ENCODE measurements around the gene TTN. TPM values are rescaled to one million over a fixed set of nuclear protein-coding genes. Genes with fewer than 3 reads are reported as not detected.

Gene TTN
- total RNA-seq, 1 experiment from 2014 or later = 1.1 TPM

DNA sequence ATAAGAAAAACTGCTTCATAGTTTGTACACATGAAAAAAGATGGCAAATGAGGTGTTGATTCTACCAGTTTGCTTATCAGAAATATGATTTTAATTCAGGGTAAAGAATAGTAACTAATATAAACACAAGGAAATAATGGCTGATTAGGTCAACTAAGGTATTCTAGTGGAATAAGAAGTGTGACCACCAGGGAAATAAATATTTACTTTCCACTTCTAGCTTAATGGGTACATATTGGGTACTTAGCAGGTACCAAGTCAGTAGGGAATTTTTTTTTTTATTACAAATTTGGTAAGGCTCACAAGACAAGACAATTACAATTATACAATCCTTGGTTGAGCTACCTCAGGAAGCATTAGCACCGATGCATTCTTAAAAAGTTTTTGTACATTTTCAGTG, 191.3 kb downstream of the TTN start:
- DNase-seq (no peak), ATAC-seq (no peak)
- TF ChIP-seq, protein P1, sequence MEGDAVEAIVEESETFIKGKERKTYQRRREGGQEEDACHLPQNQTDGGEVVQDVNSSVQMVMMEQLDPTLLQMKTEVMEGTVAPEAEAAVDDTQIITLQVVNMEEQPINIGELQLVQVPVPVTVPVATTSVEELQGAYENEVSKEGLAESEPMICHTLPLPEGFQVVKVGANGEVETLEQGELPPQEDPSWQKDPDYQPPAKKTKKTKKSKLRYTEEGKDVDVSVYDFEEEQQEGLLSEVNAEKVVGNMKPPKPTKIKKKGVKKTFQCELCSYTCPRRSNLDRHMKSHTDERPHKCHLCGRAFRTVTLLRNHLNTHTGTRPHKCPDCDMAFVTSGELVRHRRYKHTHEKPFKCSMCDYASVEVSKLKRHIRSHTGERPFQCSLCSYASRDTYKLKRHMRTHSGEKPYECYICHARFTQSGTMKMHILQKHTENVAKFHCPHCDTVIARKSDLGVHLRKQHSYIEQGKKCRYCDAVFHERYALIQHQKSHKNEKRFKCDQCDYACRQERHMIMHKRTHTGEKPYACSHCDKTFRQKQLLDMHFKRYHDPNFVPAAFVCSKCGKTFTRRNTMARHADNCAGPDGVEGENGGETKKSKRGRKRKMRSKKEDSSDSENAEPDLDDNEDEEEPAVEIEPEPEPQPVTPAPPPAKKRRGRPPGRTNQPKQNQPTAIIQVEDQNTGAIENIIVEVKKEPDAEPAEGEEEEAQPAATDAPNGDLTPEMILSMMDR (conservative IDR thresholded peaks at IDR 0.05; ENCODE audit: low read depth, low read length) = no peak
- no peak for TF ChIP-seq EZH2 (IDR thresholded peaks at IDR 0.05; ENCODE audit: low read length, unreplicated experiment)
- TF ChIP-seq EZH2phosphoT487 (IDR thresholded peaks at IDR 0.05; ENCODE audit: borderline replicate concordance, low read length) = no peak
- POLR2A ChIA-PET (ENCODE audit: unreplicated experiment) = no interaction called here
- H3K4me2 ChIP-seq (ENCODE audit: low read length) = no peak overlapping the region
- no peaks in the 10 kb centered on the region for H4K20me1 ChIP-seq (ENCODE audit: low read length)
- H3K27ac ChIP-seq (ENCODE audit: low read length) = no peak overlapping the region
- CTCF ChIA-PET = no interaction called here
- no peaks in the 10 kb centered on the region for H3K4me1 ChIP-seq (ENCODE audit: insufficient read depth, low read length)
- no peaks in the 10 kb centered on the region for H3K9me2 ChIP-seq (replicated peaks; ENCODE audit: low read length)
- BruUV-seq (replicated peaks) = no TSS peak
- H3K27me3 ChIP-seq (ENCODE audit: low read length) = peaks cover 17% of the 10 kb centered on the region; the same call in 1 of the 2 replicates
- H3K9me3 ChIP-seq (ENCODE audit: low read length) = no peaks in the 10 kb centered on the region
- H3K9ac ChIP-seq (ENCODE audit: low read length) = no peak overlapping the region
- no peak overlapping the region for H3K4me3 ChIP-seq (ENCODE audit: low read length)
- H3K79me2 ChIP-seq (ENCODE audit: low read length) = no peaks in the 10 kb centered on the region
- intact Hi-C loops (cut with micrococcal nuclease) = no loop called here
- H3F3A ChIP-seq (ENCODE audit: low read length, unreplicated experiment) = no peaks in the 10 kb centered on the region
- no peak overlapping the region for H2AFZ ChIP-seq (ENCODE audit: low read length)
- no peaks in the 10 kb centered on the region for H3K36me3 ChIP-seq (ENCODE audit: low read depth, low read length)

DNA sequence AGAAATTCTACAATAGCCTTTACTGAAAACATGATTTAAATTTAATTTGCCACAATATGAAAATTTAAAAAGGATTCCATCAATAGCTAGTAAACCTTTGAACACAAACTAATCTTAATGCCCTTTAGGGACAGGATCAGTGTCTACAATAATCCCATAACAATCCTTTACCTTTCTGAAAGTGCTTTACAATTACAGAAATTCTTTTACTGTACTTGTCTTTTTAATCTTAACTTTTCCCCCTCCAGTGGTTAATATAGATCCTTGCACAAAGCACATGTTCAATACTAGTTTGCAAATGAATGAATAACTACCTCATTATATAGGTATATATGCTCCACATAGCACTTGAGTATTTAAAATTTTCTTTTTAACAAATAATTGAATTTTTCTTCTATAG, 204.3 kb downstream of the TTN start:
- no TSS peak for BruUV-seq (replicated peaks)
- ChIA-PET POLR2A (ENCODE audit: unreplicated experiment) (no interaction called here), CTCF (no interaction called here)
- no peak overlapping the region for H3K4me2 ChIP-seq (ENCODE audit: low read length)
- no peaks in the 10 kb centered on the region for H3F3A ChIP-seq (ENCODE audit: low read length, unreplicated experiment)
- H3K4me1 ChIP-seq (ENCODE audit: insufficient read depth, low read length) = no peaks in the 10 kb centered on the region
- intact Hi-C loops (cut with micrococcal nuclease) = no loop called here
- DNase-seq = no peak
- ATAC-seq = no peak
- no peak overlapping the region for H2AFZ ChIP-seq (ENCODE audit: low read length)
- peaks cover 21% of the 10 kb centered on the region; the same call in 1 of the 2 replicates for H3K27me3 ChIP-seq (ENCODE audit: low read length)
- H3K79me2 ChIP-seq (ENCODE audit: low read length) = no peaks in the 10 kb centered on the region
- no peak overlapping the region for H3K27ac ChIP-seq (ENCODE audit: low read length)
- no peak for TF ChIP-seq EZH2phosphoT487 (IDR thresholded peaks at IDR 0.05; ENCODE audit: borderline replicate concordance, low read length)
- TF ChIP-seq EZH2 (IDR thresholded peaks at IDR 0.05; ENCODE audit: low read length, unreplicated experiment) = no peak
- TF ChIP-seq, protein P1 (conservative IDR thresholded peaks at IDR 0.05; ENCODE audit: low read depth, low read length) = no peak
- H3K9ac ChIP-seq (ENCODE audit: low read length) = no peak overlapping the region
- H3K9me3 ChIP-seq (ENCODE audit: low read length) = no peaks in the 10 kb centered on the region
- no peaks in the 10 kb centered on the region for H3K9me2 ChIP-seq (replicated peaks; ENCODE audit: low read length)
- H3K36me3 ChIP-seq (ENCODE audit: low read depth, low read length) = no peaks in the 10 kb centered on the region
- no peaks in the 10 kb centered on the region for H4K20me1 ChIP-seq (ENCODE audit: low read length)
- no peak overlapping the region for H3K4me3 ChIP-seq (ENCODE audit: low read length)

DNA sequence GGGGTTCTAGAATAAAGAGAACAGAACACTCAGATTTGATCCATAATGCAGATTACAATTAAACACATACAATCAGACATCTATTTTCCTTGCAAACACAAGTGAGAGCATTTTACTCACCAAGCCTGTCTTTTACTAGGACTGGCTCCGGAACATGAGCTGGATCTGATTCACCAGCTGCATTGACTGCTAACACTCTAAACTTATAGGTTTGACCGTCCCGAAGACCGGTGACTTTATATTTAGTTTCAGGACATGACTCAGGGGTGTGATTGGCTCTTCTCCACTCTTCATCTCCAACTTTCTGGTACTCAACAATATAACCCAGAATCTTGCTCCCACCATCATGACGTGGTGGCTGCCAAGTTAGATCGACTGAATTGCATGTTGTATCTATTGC, 214.6 kb downstream of the TTN start:
- POLR2A ChIA-PET (ENCODE audit: unreplicated experiment) = no interaction called here
- intact Hi-C loops (cut with micrococcal nuclease) = no loop called here
- H3K9me3 ChIP-seq (ENCODE audit: low read length) = no peaks in the 10 kb centered on the region
- no peak for TF ChIP-seq EZH2 (IDR thresholded peaks at IDR 0.05; ENCODE audit: low read length, unreplicated experiment)
- TF ChIP-seq, protein P1 (conservative IDR thresholded peaks at IDR 0.05; ENCODE audit: low read depth, low read length) = no peak
- no peak for TF ChIP-seq EZH2phosphoT487 (IDR thresholded peaks at IDR 0.05; ENCODE audit: borderline replicate concordance, low read length)
- H3K36me3 ChIP-seq (ENCODE audit: low read depth, low read length) = no peaks in the 10 kb centered on the region
- no peak overlapping the region for H3K4me3 ChIP-seq (ENCODE audit: low read length)
- H3K27me3 ChIP-seq (ENCODE audit: low read length) = no peaks in the 10 kb centered on the region
- no peaks in the 10 kb centered on the region for H3K79me2 ChIP-seq (ENCODE audit: low read length)
- H3K9ac ChIP-seq (ENCODE audit: low read length) = no peak overlapping the region
- H2AFZ ChIP-seq (ENCODE audit: low read length) = no peak overlapping the region
- H3K4me1 ChIP-seq (ENCODE audit: insufficient read depth, low read length) = peaks cover 7% of the 10 kb centered on the region
- CTCF ChIA-PET = no interaction called here
- H3F3A ChIP-seq (ENCODE audit: low read length, unreplicated experiment) = no peaks in the 10 kb centered on the region
- H3K4me2 ChIP-seq (ENCODE audit: low read length) = no peak overlapping the region
- BruUV-seq (replicated peaks) = no TSS peak
- ATAC-seq (peak; percentile 100), DNase-seq (peak; percentile 77)
- peak overlapping the region; percentile 4; the same call in 1 of the 2 replicates for H3K27ac ChIP-seq (ENCODE audit: low read length)
- H3K9me2 ChIP-seq (replicated peaks; ENCODE audit: low read length) = no peaks in the 10 kb centered on the region
- H4K20me1 ChIP-seq (ENCODE audit: low read length) = no peaks in the 10 kb centered on the region

Data from PC-3 (cell line).